OCI-LY7 (cell line): ENCODE data around the gene OPCML. TPM values are rescaled to one million over a fixed set of nuclear protein-coding genes. Genes with fewer than 3 reads are reported as not detected.

Source experiments
- BruUV-seq: library from RNA; stranded (reverse); fragments of 400-500 nt; replicated peaks from 2 replicates; lab custom pipeline; 2021; lab: Mats Ljungman, UMichigan
- CTCF ChIA-PET: fragments of 300-600 bp; sonication (Branson Sonifier 250); formaldehyde crosslinking; loops from one replicate; lab custom pipeline; 2022; ENCODE audit warnings: antibody characterized with exemption; ENCODE audit not compliant: unreplicated experiment; lab: Charles Lee
- POLR2A ChIA-PET: fragments of 300-600 bp; sonication (Branson Sonifier 250); formaldehyde crosslinking; loops from one replicate; lab custom pipeline; 2022; ENCODE audit warnings: antibody characterized with exemption; lab: Charles Lee
- DNase-seq: peaks from one replicate; pipeline ENCODE4 v3.0.0-alpha.2; 2015; ENCODE audit warnings: low spot score
- H2AFZ ChIP-seq: fragments of 200-600 bp; sonication (generic), shearing (Covaris generic); 2 replicates; pipeline ENCODE4 v1.6.1; 2014; ENCODE audit warnings: mild to moderate bottlenecking, antibody characterized with exemption, low read length, moderate library complexity
- H3K27ac ChIP-seq: fragments of 200-600 bp; sonication (generic); 2 replicates; pipeline ENCODE4 v1.5.1; 2014; ENCODE audit warnings: mixed run types, low read depth, mild to moderate bottlenecking, moderate library complexity, low read length, inconsistent platforms; ENCODE audit not compliant: poor library complexity, severe bottlenecking
- H3K36me3 ChIP-seq: fragments of 200-600 bp; sonication (generic); 2 replicates; pipeline ENCODE4 v1.6.1; 2014; ENCODE audit warnings: mild to moderate bottlenecking, antibody characterized with exemption, low read length, moderate library complexity, mixed read lengths; ENCODE audit not compliant: insufficient read depth
- H3K4me1 ChIP-seq: fragments of 200-600 bp; sonication (generic); 2 replicates; pipeline ENCODE4 v1.5.1; 2014; ENCODE audit warnings: mild to moderate bottlenecking, low read length; ENCODE audit not compliant: insufficient read depth, poor library complexity, severe bottlenecking
- H3K4me2 ChIP-seq: fragments of 200-600 bp; sonication (generic); 2 replicates; pipeline ENCODE4 v1.6.1; 2014; ENCODE audit warnings: mild to moderate bottlenecking, low read length
- H3K4me3 ChIP-seq: fragments of 200-600 bp; sonication (generic); 2 replicates; pipeline ENCODE4 v1.5.1; 2014; ENCODE audit warnings: mild to moderate bottlenecking, low read depth, low read length; ENCODE audit not compliant: poor library complexity, severe bottlenecking
- H3K79me2 ChIP-seq: fragments of 200-600 bp; sonication (generic); 2 replicates; pipeline ENCODE4 v1.6.1; 2016; ENCODE audit warnings: low read depth, mild to moderate bottlenecking, low read length, moderate library complexity, mixed read lengths; ENCODE audit not compliant: insufficient read depth
- H3K9me2 ChIP-seq: fragments of 200-600 bp; sonication (generic); 2 replicates; pipeline ENCODE4 v1.6.1; 2016; ENCODE audit warnings: mild to moderate bottlenecking, low read length, mixed read lengths; ENCODE audit not compliant: insufficient read depth
- H3K9me3 ChIP-seq: fragments of 200-600 bp; sonication (generic); 2 replicates; pipeline ENCODE4 v1.6.1; 2014; ENCODE audit warnings: mild to moderate bottlenecking, mixed run types, low read length, mixed read lengths
- H4K20me1 ChIP-seq: fragments of 200-600 bp; sonication (generic); 2 replicates; pipeline ENCODE4 v1.6.1; 2014; ENCODE audit warnings: mild to moderate bottlenecking, antibody characterized with exemption, low read length, moderate library complexity, mixed read lengths; ENCODE audit not compliant: insufficient read depth
- EZH2phosphoT487 ChIP-seq: fragments of 200-600 bp; sonication (generic); IDR thresholded peaks from 2 replicates; pipeline ENCODE4 v1.6.1; 2018; ENCODE audit warnings: low read depth, borderline replicate concordance, mild to moderate bottlenecking, mixed run types, antibody characterized with exemption, low read length, moderate library complexity, mixed read lengths
- intact Hi-C: fragments of 100-400 bp; cut with micrococcal nuclease; formaldehyde crosslinking; loops from one replicate; pipeline ENCODE4 v1.10.0; 2022; ENCODE audit not compliant: unreplicated experiment
- total RNA-seq, 2 experiments: library from RNA; depleted of rRNA in 1 of 2; stranded (reverse); fragments of >200 nt in 1 of 2; shearing (Covaris generic) in 1 of 2; gene quantifications; 2 replicates each; pipeline ENCODE4 v1.2.3, GENCODE V29; 2014 to 2022
- TF ChIP-seq, protein P1 (sequence below): fragments of 200-600 bp; sonication (generic); conservative IDR thresholded peaks from 2 replicates; pipeline ENCODE4 v1.5.1; 2014; ENCODE audit warnings: mild to moderate bottlenecking, antibody characterized with exemption, low read length, moderate library complexity, mixed read lengths

The OPCML gene
- total RNA-seq, 2 experiments from 2014 or later = not detected

DNA sequence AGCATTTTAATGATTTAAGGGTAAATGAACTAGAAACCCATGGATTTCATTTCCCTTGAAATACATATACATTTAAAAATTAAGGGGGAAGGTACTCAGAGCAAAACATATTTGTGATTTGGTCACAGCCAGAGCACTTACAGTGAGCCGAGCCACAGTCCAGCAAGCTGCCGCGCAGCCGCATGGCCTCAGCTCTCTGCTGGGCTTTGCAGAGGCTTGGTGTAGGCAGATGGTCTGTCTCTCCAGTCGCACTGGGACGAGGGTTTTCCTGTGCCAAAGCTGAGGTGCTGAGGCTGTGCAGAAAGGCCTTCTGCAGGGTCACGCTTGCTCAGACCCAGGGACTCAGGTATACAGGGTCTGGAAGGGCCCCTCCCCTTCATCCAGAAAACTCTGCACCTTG is 367.3 kb downstream of the OPCML start:
- no peak overlapping the region for H3K4me3 ChIP-seq
- H2AFZ ChIP-seq = no peak overlapping the region
- H3K4me1 ChIP-seq = no peaks in the 10 kb centered on the region
- ChIA-PET CTCF (no interaction called here), POLR2A (no interaction called here)
- H4K20me1 ChIP-seq = no peaks in the 10 kb centered on the region
- no peaks in the 10 kb centered on the region for H3K36me3 ChIP-seq
- H3K9me3 ChIP-seq = no peaks in the 10 kb centered on the region
- no peak overlapping the region for H3K4me2 ChIP-seq
- TF ChIP-seq, protein P1, sequence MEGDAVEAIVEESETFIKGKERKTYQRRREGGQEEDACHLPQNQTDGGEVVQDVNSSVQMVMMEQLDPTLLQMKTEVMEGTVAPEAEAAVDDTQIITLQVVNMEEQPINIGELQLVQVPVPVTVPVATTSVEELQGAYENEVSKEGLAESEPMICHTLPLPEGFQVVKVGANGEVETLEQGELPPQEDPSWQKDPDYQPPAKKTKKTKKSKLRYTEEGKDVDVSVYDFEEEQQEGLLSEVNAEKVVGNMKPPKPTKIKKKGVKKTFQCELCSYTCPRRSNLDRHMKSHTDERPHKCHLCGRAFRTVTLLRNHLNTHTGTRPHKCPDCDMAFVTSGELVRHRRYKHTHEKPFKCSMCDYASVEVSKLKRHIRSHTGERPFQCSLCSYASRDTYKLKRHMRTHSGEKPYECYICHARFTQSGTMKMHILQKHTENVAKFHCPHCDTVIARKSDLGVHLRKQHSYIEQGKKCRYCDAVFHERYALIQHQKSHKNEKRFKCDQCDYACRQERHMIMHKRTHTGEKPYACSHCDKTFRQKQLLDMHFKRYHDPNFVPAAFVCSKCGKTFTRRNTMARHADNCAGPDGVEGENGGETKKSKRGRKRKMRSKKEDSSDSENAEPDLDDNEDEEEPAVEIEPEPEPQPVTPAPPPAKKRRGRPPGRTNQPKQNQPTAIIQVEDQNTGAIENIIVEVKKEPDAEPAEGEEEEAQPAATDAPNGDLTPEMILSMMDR = no peak
- no peak for TF ChIP-seq EZH2phosphoT487
- DNase-seq = no peak
- H3K27ac ChIP-seq = no peak overlapping the region
- no peaks in the 10 kb centered on the region for H3K79me2 ChIP-seq
- intact Hi-C loops = no loop called here
- no TSS peak for BruUV-seq
- no peaks in the 10 kb centered on the region for H3K9me2 ChIP-seq

DNA sequence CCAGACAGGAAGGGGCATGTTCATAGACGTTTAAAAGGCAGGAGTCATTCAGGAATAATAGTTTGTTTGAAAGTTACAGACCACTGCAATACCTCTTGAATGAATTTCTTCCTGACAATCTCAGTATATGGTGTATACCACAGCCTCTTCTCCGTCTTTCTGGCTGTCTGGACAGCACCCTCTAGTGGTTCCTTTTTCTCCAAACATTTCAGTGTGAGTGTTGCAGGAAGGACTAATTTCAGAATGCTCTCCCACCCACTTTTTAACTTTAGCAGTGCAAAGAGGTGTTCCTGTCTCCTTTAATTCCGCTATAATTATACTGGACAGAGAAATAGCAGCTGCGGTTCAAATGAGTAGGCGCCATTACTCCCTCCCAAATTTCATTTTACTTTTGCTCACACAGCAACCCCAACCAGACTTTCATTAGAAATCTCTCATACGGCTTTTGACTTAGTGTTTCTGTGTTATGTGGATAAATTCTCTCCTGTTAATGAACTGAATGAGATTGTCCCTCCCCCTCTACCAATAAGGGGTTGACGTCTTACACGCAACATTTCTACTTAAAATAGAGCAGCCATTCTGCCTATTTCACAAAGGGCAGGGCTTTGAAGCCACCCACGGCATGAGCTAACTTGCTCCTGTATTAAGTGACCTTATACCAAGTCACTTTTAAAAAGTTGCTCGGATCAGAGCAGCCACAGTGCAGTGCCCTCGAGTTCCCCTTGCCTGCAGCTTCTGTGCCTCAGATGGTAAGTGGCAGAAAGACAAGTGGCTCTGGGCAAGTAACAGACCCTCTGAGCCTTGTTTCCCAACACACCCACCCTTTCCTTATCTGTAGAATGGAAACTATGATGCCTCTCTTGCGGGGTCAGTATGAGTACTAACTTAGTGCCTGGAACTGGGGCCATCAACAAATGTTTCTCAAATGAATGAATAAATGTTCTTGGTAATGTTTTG is 368.6 kb downstream of the OPCML start:
- Histone ChIP-seq H3K4me3 (no peak overlapping the region), H3K9me2 (no peaks in the 10 kb centered on the region), H3K4me1 (no peaks in the 10 kb centered on the region), H3K4me2 (no peak overlapping the region), H2AFZ (no peak overlapping the region), H3K9me3 (no peaks in the 10 kb centered on the region), H3K36me3 (no peaks in the 10 kb centered on the region), H4K20me1 (no peaks in the 10 kb centered on the region), H3K27ac (no peak overlapping the region), H3K79me2 (no peaks in the 10 kb centered on the region)
- no TSS peak for BruUV-seq
- TF ChIP-seq, protein P1 = peak; percentile 85
- no peak for TF ChIP-seq EZH2phosphoT487
- POLR2A ChIA-PET = no interaction called here
- intact Hi-C loops = loop anchor here (2.0 kb wide), 1 partner anchor 85 kb away; no protein-coding TSS in a partner anchor
- CTCF ChIA-PET = no interaction called here
- peak; percentile 30 for DNase-seq

DNA sequence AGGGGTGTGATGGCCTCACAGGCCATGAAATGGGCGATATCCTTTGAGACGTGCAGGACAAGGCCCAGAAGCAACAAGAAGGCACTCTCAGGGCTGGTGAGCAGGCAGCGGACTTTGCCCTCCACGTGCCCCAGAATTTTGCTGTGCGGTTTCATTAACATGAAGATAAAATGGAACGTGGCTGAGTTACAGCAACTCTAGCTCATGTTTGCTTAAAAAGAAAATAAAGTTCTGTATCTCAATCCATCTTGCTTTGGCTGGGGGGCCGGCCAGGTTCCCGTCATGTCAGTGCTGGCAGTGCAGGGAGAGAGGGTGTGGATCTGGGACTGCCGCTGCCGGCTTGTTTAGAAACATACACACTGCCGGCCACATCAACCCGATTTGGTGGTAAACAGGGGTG is 370.1 kb downstream of the OPCML start:
- no peak overlapping the region for H2AFZ ChIP-seq
- intact Hi-C loops = loop anchor here (2.0 kb wide), 1 partner anchor 83 kb away; no protein-coding TSS in a partner anchor

More for the DNA sequence above, 370.1 kb downstream of the OPCML start:
- H3K4me2 ChIP-seq = no peak overlapping the region
- H3K27ac ChIP-seq = no peak overlapping the region
- no TSS peak for BruUV-seq
- no peaks in the 10 kb centered on the region for H4K20me1 ChIP-seq
- CTCF ChIA-PET = no interaction called here
- H3K9me2 ChIP-seq = no peaks in the 10 kb centered on the region
- H3K79me2 ChIP-seq = no peaks in the 10 kb centered on the region
- DNase-seq = no peak
- TF ChIP-seq, protein P1 = no peak
- no peak for TF ChIP-seq EZH2phosphoT487
- H3K36me3 ChIP-seq = no peaks in the 10 kb centered on the region
- no peaks in the 10 kb centered on the region for H3K9me3 ChIP-seq
- H3K4me3 ChIP-seq = no peak overlapping the region
- H3K4me1 ChIP-seq = no peaks in the 10 kb centered on the region
- POLR2A ChIA-PET = no interaction called here
